ENCODE measurements around the gene DGCR6.

DNA sequence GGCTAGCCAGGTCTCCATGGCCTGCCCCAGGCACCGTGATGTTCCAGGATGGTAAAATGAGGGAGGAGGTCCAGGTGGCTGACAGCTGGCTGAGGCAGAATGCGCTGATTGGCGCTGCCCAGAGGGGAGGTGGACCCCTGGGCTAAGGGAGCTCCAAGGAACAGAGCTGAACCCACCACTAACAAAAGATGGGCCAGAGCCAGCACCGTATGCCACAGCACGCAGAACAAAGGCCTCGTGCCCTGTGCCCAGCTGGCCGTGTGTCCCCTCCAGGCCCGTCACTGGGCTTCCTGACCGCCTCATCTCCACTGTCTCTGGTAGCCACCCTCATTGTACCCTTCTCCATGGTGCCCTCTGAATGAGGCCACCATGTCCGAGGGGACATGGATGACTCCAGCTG, 49.6 kb downstream of the DGCR6 start:
- TF ChIP-seq, protein P1, sequence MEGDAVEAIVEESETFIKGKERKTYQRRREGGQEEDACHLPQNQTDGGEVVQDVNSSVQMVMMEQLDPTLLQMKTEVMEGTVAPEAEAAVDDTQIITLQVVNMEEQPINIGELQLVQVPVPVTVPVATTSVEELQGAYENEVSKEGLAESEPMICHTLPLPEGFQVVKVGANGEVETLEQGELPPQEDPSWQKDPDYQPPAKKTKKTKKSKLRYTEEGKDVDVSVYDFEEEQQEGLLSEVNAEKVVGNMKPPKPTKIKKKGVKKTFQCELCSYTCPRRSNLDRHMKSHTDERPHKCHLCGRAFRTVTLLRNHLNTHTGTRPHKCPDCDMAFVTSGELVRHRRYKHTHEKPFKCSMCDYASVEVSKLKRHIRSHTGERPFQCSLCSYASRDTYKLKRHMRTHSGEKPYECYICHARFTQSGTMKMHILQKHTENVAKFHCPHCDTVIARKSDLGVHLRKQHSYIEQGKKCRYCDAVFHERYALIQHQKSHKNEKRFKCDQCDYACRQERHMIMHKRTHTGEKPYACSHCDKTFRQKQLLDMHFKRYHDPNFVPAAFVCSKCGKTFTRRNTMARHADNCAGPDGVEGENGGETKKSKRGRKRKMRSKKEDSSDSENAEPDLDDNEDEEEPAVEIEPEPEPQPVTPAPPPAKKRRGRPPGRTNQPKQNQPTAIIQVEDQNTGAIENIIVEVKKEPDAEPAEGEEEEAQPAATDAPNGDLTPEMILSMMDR (IDR thresholded peaks at IDR 0.05 in 4 of 5, conservative IDR thresholded peaks at IDR 0.05 in 1 of 5), result no peak
- no peak for TF ChIP-seq POLR2A (IDR thresholded peaks at IDR 0.05)

All from gastrocnemius medialis (tissue), 4 donors.